Adipocyte (in vitro differentiated cells): ENCODE data around the gene CPLX1.
A peak's percentile ranks its signal among the peaks of the same experiment; 100 is the strongest.

Source experiments
- DNase-seq: peaks from one replicate; pipeline ENCODE4 v3.0.0-alpha.2; 2015; ENCODE audit warnings: low read depth
- H3K27me3 ChIP-seq: replicated peaks from 2 replicates; pipeline ENCODE4 v1.7.0; 2013; ENCODE audit warnings: mild to moderate bottlenecking, low read length, moderate library complexity; ENCODE audit not compliant: control insufficient read depth, insufficient read depth
- H3K36me3 ChIP-seq: 2 replicates; pipeline ENCODE4 v1.7.0; 2013; ENCODE audit warnings: low read length, mild to moderate bottlenecking, moderate library complexity; ENCODE audit not compliant: control insufficient read depth, insufficient read depth, severe bottlenecking
- H3K4me1 ChIP-seq: 2 replicates; pipeline ENCODE4 v1.7.0; 2013; ENCODE audit warnings: mild to moderate bottlenecking, low read length, moderate library complexity; ENCODE audit not compliant: control insufficient read depth, insufficient read depth
- H3K4me3 ChIP-seq: 2 replicates; pipeline ENCODE4 v1.7.0; 2013; ENCODE audit warnings: mild to moderate bottlenecking, low read length, moderate library complexity
- H3K9ac ChIP-seq: 2 replicates; pipeline ENCODE4 v1.7.0; 2013; ENCODE audit warnings: mild to moderate bottlenecking, low read length, moderate library complexity
- H3K9me3 ChIP-seq: 2 replicates; pipeline ENCODE4 v1.7.0; 2013; ENCODE audit warnings: mild to moderate bottlenecking, low read length, moderate library complexity; ENCODE audit not compliant: control insufficient read depth

The CPLX1 gene

GRCh38 chr4:831483-831805 lies 5.5 kb upstream of the CPLX1 start:
- Histone ChIP-seq H3K4me1 (no peaks in the 10 kb centered on the region), H3K36me3 (no peaks in the 10 kb centered on the region), H3K27me3 (peaks cover 48% of the 10 kb centered on the region), H3K9me3 (no peaks in the 10 kb centered on the region), H3K9ac (no peak overlapping the region), H3K4me3 (no peak overlapping the region)
- no peak for DNase-seq

DNA sequence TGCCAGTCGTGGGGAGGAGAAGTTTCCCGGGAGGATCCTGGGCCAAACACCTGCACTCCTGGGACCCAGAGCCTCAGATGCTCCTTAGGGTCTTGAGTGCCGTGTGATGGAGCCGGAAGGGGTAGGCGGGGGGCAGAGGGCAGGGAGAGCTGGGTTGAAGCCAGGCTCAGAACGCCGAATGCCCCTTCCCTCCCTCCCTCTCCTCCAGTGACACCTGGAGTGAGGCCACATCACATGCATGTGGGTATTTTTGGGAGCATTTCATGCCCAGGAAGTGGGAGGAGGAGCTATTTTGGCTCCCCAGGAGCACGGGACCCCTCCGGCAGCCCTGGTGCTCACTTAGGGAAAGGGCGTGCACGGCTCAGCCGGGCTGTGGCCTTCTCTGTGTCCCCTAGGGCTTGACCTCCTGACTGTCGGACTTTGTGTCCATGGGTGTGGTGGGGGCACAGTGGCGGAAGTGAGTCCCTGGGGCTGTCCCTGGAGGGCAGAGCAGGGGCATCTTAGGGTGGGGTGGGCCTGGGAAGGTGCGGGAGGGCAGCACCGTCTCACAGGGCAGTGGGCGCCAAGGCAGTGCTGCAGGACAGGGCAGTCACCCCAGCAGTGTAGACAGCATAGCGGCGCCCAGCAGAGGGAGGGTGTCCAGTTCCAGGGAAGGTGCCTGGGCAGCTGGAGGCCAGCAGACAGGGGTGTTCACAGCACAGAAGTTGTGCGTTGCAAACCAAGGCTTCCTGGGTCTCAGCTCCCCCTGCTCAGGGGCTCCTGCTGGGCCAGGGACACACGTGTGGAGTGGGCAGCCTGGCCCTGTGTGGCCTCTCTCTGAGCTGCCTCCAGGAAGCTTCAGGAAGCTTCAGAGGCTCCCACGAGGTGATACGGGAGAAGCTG lies 4.9 kb upstream of the CPLX1 start:
- peaks cover 48% of the 10 kb centered on the region for H3K27me3 ChIP-seq
- H3K4me3 ChIP-seq = no peak overlapping the region
- DNase-seq = no peak
- no peaks in the 10 kb centered on the region for H3K36me3 ChIP-seq
- H3K9me3 ChIP-seq = no peaks in the 10 kb centered on the region
- H3K9ac ChIP-seq = no peak overlapping the region
- no peaks in the 10 kb centered on the region for H3K4me1 ChIP-seq

DNA sequence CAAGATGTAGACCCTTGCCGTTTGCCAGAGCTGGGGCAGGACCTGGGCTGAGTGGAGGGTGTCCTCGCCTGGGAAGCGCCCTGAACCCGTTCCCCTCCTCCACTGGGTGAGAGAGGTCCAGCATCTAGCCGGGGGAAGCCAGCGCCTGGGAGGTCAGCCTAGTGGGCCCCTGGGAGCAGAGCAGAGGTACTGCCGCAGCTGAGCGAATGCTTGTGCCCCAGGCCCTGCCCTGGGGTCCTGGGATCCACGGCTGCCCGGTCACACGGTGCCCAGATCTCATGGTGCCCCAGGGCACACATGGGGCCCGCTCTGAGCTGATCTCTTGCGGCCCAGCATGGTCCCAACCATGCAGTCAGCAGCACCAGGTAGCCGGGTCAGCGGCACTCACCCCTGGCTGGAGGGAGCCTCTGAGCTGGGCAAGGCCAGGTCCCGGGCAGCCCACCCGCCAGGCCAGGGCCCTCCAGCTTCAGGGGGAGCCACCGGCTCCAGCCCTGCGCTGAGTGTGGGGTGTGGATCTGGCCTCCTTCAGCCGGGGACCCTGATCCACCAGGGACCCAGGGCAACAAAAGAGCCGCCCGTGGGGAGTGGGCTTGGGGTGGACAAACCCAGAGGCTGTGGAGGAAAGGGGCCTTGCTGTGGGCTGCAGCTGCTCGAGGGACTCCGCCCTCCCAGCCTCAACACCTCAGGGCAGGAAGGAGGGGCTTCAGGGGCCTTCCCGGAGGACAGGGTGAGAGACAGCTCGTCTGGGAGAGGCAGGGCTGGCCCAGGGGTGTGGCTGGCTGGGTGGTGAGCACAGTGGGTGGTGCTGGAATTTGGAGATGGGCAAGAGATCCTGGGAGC lies 4.1 kb upstream of the CPLX1 start:
- Histone ChIP-seq H3K27me3 (peaks cover 47% of the 10 kb centered on the region), H3K4me1 (no peaks in the 10 kb centered on the region)
- DNase-seq = no peak

DNA sequence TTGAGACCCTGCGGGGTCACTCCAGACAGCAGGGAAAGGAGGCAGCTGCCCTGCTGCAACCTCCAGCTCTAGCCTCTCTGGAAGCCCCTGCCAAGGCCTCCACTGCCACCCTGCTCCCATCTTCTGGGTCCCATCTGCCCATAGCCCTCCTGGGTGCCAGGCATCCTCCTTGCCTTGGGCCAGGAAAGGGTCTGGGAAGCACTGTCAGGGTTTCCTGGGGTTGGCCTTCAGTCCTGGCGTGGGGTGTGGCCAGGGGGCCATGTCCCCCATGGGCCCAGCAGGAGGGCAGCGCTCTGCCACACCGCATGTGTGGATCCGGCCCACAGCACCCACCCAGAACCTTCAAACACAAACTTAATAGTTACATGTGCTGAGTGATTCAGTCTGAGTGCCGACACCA lies 3.4 kb upstream of the CPLX1 start:
- H3K4me3 ChIP-seq = no peak overlapping the region
- H3K27me3 ChIP-seq = peaks cover 42% of the 10 kb centered on the region
- H3K4me1 ChIP-seq = no peaks in the 10 kb centered on the region
- H3K36me3 ChIP-seq = no peaks in the 10 kb centered on the region
- no peak for DNase-seq
- H3K9ac ChIP-seq = no peak overlapping the region
- H3K9me3 ChIP-seq = no peaks in the 10 kb centered on the region

More for the DNA sequence above, 4.1 kb upstream of the CPLX1 start:
- Histone ChIP-seq H3K9me3 (no peaks in the 10 kb centered on the region), H3K36me3 (no peaks in the 10 kb centered on the region), H3K9ac (no peak overlapping the region), H3K4me3 (no peak overlapping the region)

GRCh38 chr4:828641-829271 lies 2.8 kb upstream of the CPLX1 start:
- Histone ChIP-seq H3K27me3 (peaks cover 42% of the 10 kb centered on the region), H3K4me1 (no peaks in the 10 kb centered on the region), H3K9ac (no peak overlapping the region), H3K9me3 (no peaks in the 10 kb centered on the region), H3K4me3 (no peak overlapping the region), H3K36me3 (no peaks in the 10 kb centered on the region)
- no peak for DNase-seq

GRCh38 chr4:827209-828081 lies 1.5 kb upstream of the CPLX1 start:
- H3K4me1 ChIP-seq = no peaks in the 10 kb centered on the region
- H3K9me3 ChIP-seq = no peaks in the 10 kb centered on the region
- peaks cover 45% of the 10 kb centered on the region for H3K27me3 ChIP-seq
- no peak for DNase-seq
- no peaks in the 10 kb centered on the region for H3K36me3 ChIP-seq
- no peak overlapping the region for H3K9ac ChIP-seq
- no peak overlapping the region for H3K4me3 ChIP-seq

DNA sequence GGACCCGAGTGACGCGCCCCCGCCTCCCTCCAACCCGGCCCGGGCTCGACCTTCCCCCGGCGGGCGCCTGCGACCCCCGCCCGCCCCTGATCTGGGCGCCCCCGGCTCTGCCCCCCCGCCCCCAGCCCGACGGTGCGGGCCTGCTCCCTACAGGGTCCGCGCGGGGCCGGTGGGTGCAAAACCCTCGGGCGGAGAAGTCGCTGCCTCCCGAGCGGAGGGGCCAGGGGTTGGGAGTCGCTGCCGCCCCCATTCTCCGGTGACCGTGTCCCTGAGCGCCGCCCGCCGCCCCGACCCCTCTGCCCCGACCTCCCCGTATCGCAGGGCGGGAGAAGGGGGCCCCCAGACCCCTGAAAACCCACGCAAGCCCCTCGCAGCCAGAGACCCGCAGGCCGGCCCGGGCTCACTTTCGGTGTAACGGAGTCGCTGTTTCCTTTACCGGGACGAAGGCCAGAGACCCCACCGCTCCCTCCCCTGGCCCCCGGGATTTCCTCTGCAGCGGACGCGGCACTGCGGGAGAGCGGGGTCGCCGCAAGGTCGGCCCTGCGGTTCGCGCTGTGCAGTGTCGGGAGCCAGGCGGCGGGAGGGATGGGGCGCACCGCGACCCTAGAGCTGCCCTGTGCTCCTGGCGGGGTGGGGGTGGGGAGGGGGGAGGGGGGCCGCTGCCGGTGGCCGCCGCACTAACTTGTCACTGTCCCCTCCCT lies 729 bp upstream of the CPLX1 start:
- peaks cover 48% of the 10 kb centered on the region for H3K27me3 ChIP-seq
- no peaks in the 10 kb centered on the region for H3K9me3 ChIP-seq
- H3K4me1 ChIP-seq = no peaks in the 10 kb centered on the region
- no peak overlapping the region for H3K4me3 ChIP-seq
- H3K9ac ChIP-seq = no peak overlapping the region
- no peak for DNase-seq
- no peaks in the 10 kb centered on the region for H3K36me3 ChIP-seq

- no peaks in the 10 kb centered on the region for H3K4me1 ChIP-seq
- H3K4me3 ChIP-seq = no peak overlapping the region
- no peak overlapping the region for H3K9ac ChIP-seq
- H3K27me3 ChIP-seq = peaks cover 54% of the 10 kb centered on the region
- DNase-seq = peak; percentile 63
- H3K36me3 ChIP-seq = no peaks in the 10 kb centered on the region
- peaks cover under 1% of the 10 kb centered on the region for H3K9me3 ChIP-seq
Observed at GRCh38 chr4:825063-825970, 612 bp downstream of the CPLX1 start.

DNA sequence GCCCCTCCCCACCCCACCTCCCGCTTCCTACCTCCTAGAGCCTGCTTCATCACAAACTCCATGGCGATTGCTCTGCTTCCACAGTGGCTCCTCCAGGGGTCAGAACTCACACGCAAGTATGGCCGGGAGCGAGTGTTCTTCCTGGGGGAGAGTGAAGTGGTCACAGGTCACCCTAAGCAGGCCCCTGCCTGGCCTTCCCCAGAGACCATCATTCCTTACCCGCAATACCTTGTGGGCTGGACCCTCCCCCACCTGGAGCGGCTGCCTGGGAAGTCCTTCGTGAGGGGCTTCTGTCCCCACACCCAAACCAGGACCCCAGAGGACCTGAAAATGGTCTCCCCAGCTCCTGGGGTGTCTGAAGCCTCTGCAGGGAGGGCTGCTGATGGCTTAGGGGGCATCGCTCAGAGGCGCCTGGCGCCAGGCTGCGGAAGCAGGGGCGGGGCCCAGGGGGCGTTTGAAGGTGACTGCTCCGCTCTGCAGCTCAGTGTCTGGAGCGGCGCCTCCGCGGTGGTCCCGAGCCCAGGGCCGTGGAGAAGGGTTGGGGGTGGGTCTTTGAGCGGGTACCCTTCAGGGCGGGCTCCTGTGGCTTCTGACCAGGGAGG lies 1.4 kb downstream of the CPLX1 start:
- no peaks in the 10 kb centered on the region for H3K36me3 ChIP-seq
- H3K9ac ChIP-seq = no peak overlapping the region
- H3K9me3 ChIP-seq = peaks cover 8% of the 10 kb centered on the region
- H3K27me3 ChIP-seq = peaks cover 54% of the 10 kb centered on the region
- H3K4me3 ChIP-seq = no peak overlapping the region
- no peaks in the 10 kb centered on the region for H3K4me1 ChIP-seq
- no peak for DNase-seq
